ENCODE data around the gene LZTS2. TPM values are rescaled to one million over a fixed set of nuclear protein-coding genes. Genes with fewer than 3 reads are reported as not detected.

The LZTS2 gene
- polyA plus RNA-seq, 2 of the 4 experiments (the other 2 are of a cell fraction) = 13.8 to 35.5 TPM

- H3K27ac ChIP-seq = no peak overlapping the region
- 75% methylated on average over 5 of the region's 5 CpGs for WGBS (ENCODE audit: missing lambda C conversion rate)
- CTCF ChIA-PET = interaction anchor here (0.9 to 5.1 kb wide), 7 partner anchors 10 to 87 kb away, joined by 3 to 22 read pairs (median 6); no protein-coding TSS in a partner anchor
- FAIRE-seq (no peak), ATAC-seq (no peak), DNase-seq (ENCODE audit: low read depth in 1 of 2, low spot score in 1 of 2) (no peak)
- POLR2A ChIA-PET = no interaction called here
- H3K4me1 ChIP-seq = peaks cover 17% of the 10 kb centered on the region
- H3K4me3 ChIP-seq = no peak overlapping the region
- H3K4me2 ChIP-seq = no peak overlapping the region
- no peak for TF ChIP-seq USF2 (IDR thresholded peaks at IDR 0.05)
- no peak for TF ChIP-seq BHLHE40 (IDR thresholded peaks at IDR 0.05; ENCODE audit: low read depth, low read length)
- TF ChIP-seq RARB (CRISPR knock-in tag; IDR thresholded peaks at IDR 0.05) = no peak
- TF ChIP-seq RAD21 (conservative IDR thresholded peaks at IDR 0.05 in 1 of 2, IDR thresholded peaks at IDR 0.05 in 1 of 2) = no peak
- TF ChIP-seq NPAS2 (CRISPR knock-in tag; IDR thresholded peaks at IDR 0.05; ENCODE audit: borderline replicate concordance) = no peak
- no peak for TF ChIP-seq REST (IDR thresholded peaks at IDR 0.05)
- no peak for TF ChIP-seq HDAC2 (IDR thresholded peaks at IDR 0.05)
- TF ChIP-seq POLR2A (IDR thresholded peaks at IDR 0.05; ENCODE audit: low read length) = no peak
- TF ChIP-seq MYC (IDR thresholded peaks at IDR 0.05; ENCODE audit: borderline replicate concordance, low read length) = no peak
- TF ChIP-seq HEYL (CRISPR knock-in tag; IDR thresholded peaks at IDR 0.05) = no peak
- TF ChIP-seq ATOH8 (CRISPR knock-in tag; IDR thresholded peaks at IDR 0.05; ENCODE audit: low read depth) = no peak
- no peaks in the 10 kb centered on the region for H3K9me3 ChIP-seq
Observed at GRCh38 chr10:100965820-100966219, 33.8 kb upstream of the LZTS2 start.

GRCh38 chr10:100966887-100967286, 32.7 kb upstream of the LZTS2 start:
- no peak for TF ChIP-seq SREBF2 (IDR thresholded peaks at IDR 0.05)
- no peak for TF ChIP-seq NFE2L2 (conservative IDR thresholded peaks at IDR 0.05; ENCODE audit: low read length)
- TF ChIP-seq CBX8 (IDR thresholded peaks at IDR 0.05) = no peak
- no peak for TF ChIP-seq HDAC2 (IDR thresholded peaks at IDR 0.05)
- no peak for TF ChIP-seq REST (IDR thresholded peaks at IDR 0.05)
- TF ChIP-seq PHF8 (IDR thresholded peaks at IDR 0.05; ENCODE audit: borderline replicate concordance, low read depth) = no peak
- TF ChIP-seq SMC3 (IDR thresholded peaks at IDR 0.05) = no peak
- TF ChIP-seq TP53 (CRISPR knock-in tag; IDR thresholded peaks at IDR 0.05) = no peak
- no peak for TF ChIP-seq CHD2 (IDR thresholded peaks at IDR 0.05; ENCODE audit: low read length, partially characterized antibody)
- TF ChIP-seq ZFP36 (IDR thresholded peaks at IDR 0.05; ENCODE audit: borderline replicate concordance, partially characterized antibody) = no peak
- no peak for TF ChIP-seq E2F6 (IDR thresholded peaks at IDR 0.05; ENCODE audit: borderline replicate concordance, low read depth)
- no peak for TF ChIP-seq HOXB5 (CRISPR knock-in tag; IDR thresholded peaks at IDR 0.05)
- no peak for TF ChIP-seq ZSCAN20 (CRISPR knock-in tag; IDR thresholded peaks at IDR 0.05)
- no peak for TF ChIP-seq USF2 (IDR thresholded peaks at IDR 0.05)
- TF ChIP-seq EHMT2 (IDR thresholded peaks at IDR 0.05; ENCODE audit: low read depth) = no peak
- TF ChIP-seq PBX3 (IDR thresholded peaks at IDR 0.05) = no peak
- TF ChIP-seq GATA3 (IDR thresholded peaks at IDR 0.05; ENCODE audit: borderline replicate concordance) = no peak
- no peak for TF ChIP-seq MAFK (IDR thresholded peaks at IDR 0.05; ENCODE audit: partially characterized antibody)
- no peak for TF ChIP-seq ZC3H11A (IDR thresholded peaks at IDR 0.05)
- ATAC-seq = no peak
- no peak for DNase-seq (ENCODE audit: low read depth in 1 of 2, low spot score in 1 of 2)
- no peak overlapping the region for H3K4me2 ChIP-seq
- 82% methylated on average over 2 of the region's 2 CpGs for WGBS (ENCODE audit: missing lambda C conversion rate)
- H3K9me3 ChIP-seq = no peaks in the 10 kb centered on the region
- FAIRE-seq = no peak
- peaks cover 27% of the 10 kb centered on the region for H3K4me1 ChIP-seq
- H3K4me3 ChIP-seq = no peak overlapping the region
- no peak overlapping the region for H3K27ac ChIP-seq
- CTCF ChIA-PET = interaction anchor here (0.6 to 5.1 kb wide), 8 partner anchors 8 to 431 kb away, joined by 3 to 22 read pairs (median 3); partner anchors contain the start of gene HIF1AN
- POLR2A ChIA-PET = no interaction called here

Data from A549 (cell line).